Ectodermal cell (in vitro differentiated cells): ENCODE data around the gene IQCN.
"Not testable (repeated sequence)": the region's sequence is repeated elsewhere in the genome, so short reads cannot be mapped to it uniquely, and the experiment has no call there.

Experiments used
- H3K27ac ChIP-seq: 2 replicates; pipeline ENCODE4 v1.7.0; 2013; ENCODE audit warnings: mild to moderate bottlenecking, low read depth, low read length; ENCODE audit not compliant: insufficient read depth, poor library complexity, severe bottlenecking
- H3K27me3 ChIP-seq: 2 replicates; pipeline ENCODE4 v1.7.0; 2013; ENCODE audit warnings: mild to moderate bottlenecking, low read length; ENCODE audit not compliant: insufficient read depth, control insufficient read depth, poor library complexity, severe bottlenecking
- H3K36me3 ChIP-seq: one replicate; pipeline ENCODE4 v1.7.0; 2013; ENCODE audit warnings: low read length; ENCODE audit not compliant: control insufficient read depth, insufficient read depth
- H3K4me1 ChIP-seq: one replicate; pipeline ENCODE4 v1.7.0; 2013; ENCODE audit warnings: low read length; ENCODE audit not compliant: control insufficient read depth, insufficient read depth
- H3K4me3 ChIP-seq: 2 replicates; pipeline ENCODE4 v1.7.0; 2013; ENCODE audit warnings: low read depth, low read length, control low read depth; ENCODE audit not compliant: insufficient read depth
- H3K9me3 ChIP-seq: 2 replicates; pipeline ENCODE4 v1.7.0; 2013; ENCODE audit warnings: mild to moderate bottlenecking, low read length, moderate library complexity; ENCODE audit not compliant: control insufficient read depth
- WGBS, 2 experiments: methylation state at CpG; one replicate each; pipeline ENCODE4 v1.1.7; 2013; ENCODE audit warnings: missing lambda C conversion rate in 2 of 2; 5-methylcytosine and 5-hydroxymethylcytosine counted together

IQCN gene

GRCh38 chr19:18221815-18222725 is 52.2 kb downstream of the IQCN start:
- Histone ChIP-seq H3K4me1 (peaks cover 4% of the 10 kb centered on the region), H3K27me3 (peaks cover 38% of the 10 kb centered on the region)
- WGBS, 2 experiments = 92 to 95% methylated on average over 25 of the region's 25 CpGs

GRCh38 chr19:18220632-18221275 is 53.5 kb downstream of the IQCN start:
- no peak overlapping the region for H3K4me3 ChIP-seq
- H3K9me3 ChIP-seq = no peaks in the 10 kb centered on the region
- WGBS, 2 experiments = 13 to 18% methylated on average over 33 of the region's 33 CpGs
- no peak overlapping the region for H3K27ac ChIP-seq
- H3K27me3 ChIP-seq = peaks cover 25% of the 10 kb centered on the region
- peaks cover 2% of the 10 kb centered on the region for H3K4me1 ChIP-seq
- H3K36me3 ChIP-seq = no peaks in the 10 kb centered on the region

More at GRCh38 chr19:18221815-18222725, 52.2 kb downstream of the IQCN start:
- Histone ChIP-seq H3K4me3 (no peak overlapping the region), H3K36me3 (no peaks in the 10 kb centered on the region), H3K27ac (no peak overlapping the region), H3K9me3 (no peaks in the 10 kb centered on the region)

DNA sequence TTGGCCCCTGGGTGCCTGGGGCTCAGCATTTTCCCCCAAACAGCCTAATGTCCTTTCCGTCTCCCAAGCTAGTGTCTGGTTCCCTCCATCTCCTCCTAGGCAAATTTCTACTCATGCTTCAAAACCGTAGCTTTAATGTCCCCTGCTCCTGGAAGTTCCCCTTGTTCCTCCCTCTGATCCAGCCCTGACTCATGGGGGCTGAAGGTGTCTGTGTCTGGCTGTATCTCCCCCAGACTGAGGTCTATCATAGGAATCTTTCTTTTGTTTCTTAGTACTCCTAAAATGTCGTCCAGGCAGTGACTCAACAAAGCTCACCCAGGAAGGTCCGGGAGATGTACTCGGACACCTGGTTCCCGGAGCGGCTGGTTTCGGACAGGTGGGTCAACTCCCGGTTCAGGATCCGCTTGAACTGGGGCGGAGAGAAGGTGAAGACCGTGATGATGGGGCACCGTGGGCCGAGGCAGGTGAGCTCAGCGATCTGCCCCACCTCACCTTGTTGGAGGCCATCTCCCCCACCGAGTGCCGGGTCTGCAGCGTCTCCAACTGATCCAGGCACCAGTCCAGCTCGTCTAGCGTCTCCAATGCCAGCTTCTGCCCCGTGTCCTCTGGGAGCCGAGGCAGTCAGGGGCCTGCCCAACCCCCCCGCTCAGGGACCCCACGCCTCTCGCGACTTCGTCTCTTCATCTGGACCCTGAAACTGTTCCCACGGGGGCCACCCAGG is 54.2 kb downstream of the IQCN start:
- Histone ChIP-seq H3K4me3 (no peak overlapping the region), H3K9me3 (no peaks in the 10 kb centered on the region), H3K27me3 (peaks cover 18% of the 10 kb centered on the region), H3K4me1 (no peaks in the 10 kb centered on the region), H3K27ac (no peak overlapping the region), H3K36me3 (no peaks in the 10 kb centered on the region)
- WGBS, 2 experiments = 87 to 89% methylated on average over 28 of the region's 28 CpGs

DNA sequence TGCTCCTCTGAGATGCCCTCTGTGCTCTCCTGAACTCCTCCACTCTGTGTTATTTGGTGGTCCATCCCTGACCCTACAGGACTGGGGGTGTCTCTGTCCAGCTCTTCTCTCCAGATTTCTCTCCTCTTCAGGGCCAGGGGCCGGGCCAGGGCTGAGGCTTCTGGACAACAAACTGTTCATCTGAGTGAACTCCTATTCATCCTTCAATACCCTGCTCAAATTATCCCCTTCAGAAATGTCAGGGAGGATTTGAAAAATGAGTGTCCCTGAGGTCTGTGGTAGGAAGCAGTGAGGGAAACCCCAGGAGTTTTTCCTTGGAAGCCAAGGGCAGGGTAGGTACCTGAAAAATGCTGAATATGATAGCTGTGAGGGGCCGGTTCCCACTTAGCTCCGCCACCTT is 55.7 kb downstream of the IQCN start:
- Histone ChIP-seq H3K36me3 (no peaks in the 10 kb centered on the region), H3K9me3 (no peaks in the 10 kb centered on the region), H3K27ac (no peak overlapping the region), H3K4me1 (no peaks in the 10 kb centered on the region), H3K27me3 (peaks cover 12% of the 10 kb centered on the region), H3K4me3 (no peak overlapping the region)
- 78 to 80% methylated on average over 3 of the region's 3 CpGs for WGBS, 2 experiments

DNA sequence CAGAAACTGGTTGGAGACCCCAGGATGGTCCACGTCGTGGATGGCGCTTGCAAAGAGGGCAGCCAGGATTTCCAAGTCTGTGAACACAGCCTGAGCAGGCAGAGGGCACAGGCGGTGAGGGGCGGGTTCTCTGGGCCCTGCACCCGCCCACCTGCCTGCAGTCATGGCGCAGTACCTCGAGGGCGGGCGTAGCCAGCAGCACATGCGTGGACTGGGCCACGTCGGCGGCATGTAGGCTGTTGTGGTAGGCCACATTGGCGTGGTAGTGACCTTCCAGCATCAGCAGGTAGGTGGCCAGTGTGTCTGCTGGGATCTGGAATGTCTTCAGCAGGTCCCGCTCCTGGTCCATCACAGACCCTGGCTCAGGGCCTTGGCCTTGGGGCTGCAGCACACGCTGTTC is 56.1 kb downstream of the IQCN start:
- Histone ChIP-seq H3K4me1 (no peaks in the 10 kb centered on the region), H3K36me3 (no peaks in the 10 kb centered on the region), H3K9me3 (no peaks in the 10 kb centered on the region), H3K27me3 (peaks cover 12% of the 10 kb centered on the region), H3K27ac (no peak overlapping the region), H3K4me3 (no peak overlapping the region)
- 92% methylated on average over 17 of the region's 17 CpGs for WGBS, 2 experiments

DNA sequence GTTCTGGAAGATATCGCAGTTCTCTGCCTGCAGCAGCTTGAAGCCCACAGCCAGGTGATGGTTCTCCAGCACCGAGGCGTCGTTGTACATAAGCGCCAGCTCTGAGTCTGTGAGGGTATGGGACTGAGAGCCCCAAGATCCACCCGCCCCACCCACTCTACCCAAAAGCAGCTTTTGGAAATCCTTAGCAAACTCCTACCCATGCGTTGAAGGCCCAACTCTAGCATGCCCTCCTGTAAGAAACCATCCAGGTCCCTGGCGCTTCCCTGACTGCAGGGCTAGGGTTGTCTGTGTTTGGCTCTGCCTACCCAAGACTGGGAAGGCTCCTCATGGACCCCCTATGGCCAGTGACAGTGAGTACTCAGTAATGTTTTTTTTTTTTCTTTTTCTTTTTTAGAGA is 57.5 kb downstream of the IQCN start:
- no peaks in the 10 kb centered on the region for H3K36me3 ChIP-seq
- H3K4me3 ChIP-seq = no peak overlapping the region
- no peak overlapping the region for H3K27ac ChIP-seq
- peaks cover 12% of the 10 kb centered on the region for H3K27me3 ChIP-seq
- no peaks in the 10 kb centered on the region for H3K9me3 ChIP-seq
- WGBS, 2 experiments = 89 to 93% methylated on average over 8 of the region's 8 CpGs
- no peaks in the 10 kb centered on the region for H3K4me1 ChIP-seq

GRCh38 chr19:18214779-18215433 is 59.3 kb downstream of the IQCN start:
- Histone ChIP-seq H3K27ac (no peak overlapping the region), H3K27me3 (no peaks in the 10 kb centered on the region), H3K4me1 (no peaks in the 10 kb centered on the region), H3K4me3 (no peak overlapping the region), H3K36me3 (no peaks in the 10 kb centered on the region), H3K9me3 (no peaks in the 10 kb centered on the region)
- WGBS, 2 experiments = 80 to 86% methylated on average over 7 of the region's 7 CpGs

DNA sequence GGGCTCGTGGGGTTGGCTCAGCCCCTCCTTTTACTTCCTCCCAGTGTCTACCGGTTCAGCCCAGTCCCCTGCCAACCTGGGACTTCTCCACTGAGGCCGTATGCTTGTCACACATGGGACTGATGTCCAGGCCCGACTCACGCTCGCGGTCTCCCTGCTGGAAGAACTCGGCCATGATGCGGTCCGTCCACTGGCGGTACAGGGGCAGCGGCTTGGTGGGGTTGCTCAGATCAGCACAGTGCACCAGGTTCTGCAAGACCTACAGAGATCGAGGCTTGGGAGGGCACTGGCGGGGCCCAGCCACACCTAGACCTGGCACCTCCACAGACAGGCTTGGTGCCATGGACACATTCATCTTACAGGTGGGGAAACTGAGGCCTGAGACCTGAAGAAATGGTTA is 62.6 kb downstream of the IQCN start:
- H3K4me1 ChIP-seq = no peaks in the 10 kb centered on the region
- 94% methylated on average over 14 of the region's 14 CpGs for WGBS, 2 experiments
- H3K27me3 ChIP-seq = no peaks in the 10 kb centered on the region

GRCh38 chr19:18209912-18210311 is 64.3 kb downstream of the IQCN start:
- 84 to 90% methylated on average over 5 of the region's 5 CpGs for WGBS, 2 experiments

More for the DNA sequence above, 62.6 kb downstream of the IQCN start:
- H3K9me3 ChIP-seq = no peaks in the 10 kb centered on the region
- H3K4me3 ChIP-seq = no peak overlapping the region
- no peaks in the 10 kb centered on the region for H3K36me3 ChIP-seq
- no peak overlapping the region for H3K27ac ChIP-seq

More at GRCh38 chr19:18209912-18210311, 64.3 kb downstream of the IQCN start:
- H3K4me3 ChIP-seq, H3K4me1 ChIP-seq, H3K36me3 ChIP-seq, H3K9me3 ChIP-seq, H3K27me3 ChIP-seq, H3K27ac ChIP-seq: not testable (repeated sequence)
